Testis (tissue), 2 donors: Measurements from ENCODE around the gene GTF2F1.

ENCODE experiments used
- CTCF ChIP-seq, 3 experiments: fragments of 450-650 bp in 2 of 3; fragments of 200-600 bp in 1 of 3; sonication (generic) in 1 of 3; IDR thresholded peaks; one replicate each; pipeline ENCODE4 v1.5.1; 2016 to 2019; ENCODE audit warnings: antibody characterized with exemption in 3 of 3, mild to moderate bottlenecking in 2 of 3, moderate library complexity in 1 of 3
- POLR2A ChIP-seq: fragments of 450-650 bp; IDR thresholded peaks from one replicate; pipeline ENCODE4 v1.6.1; 2017; ENCODE audit warnings: antibody characterized with exemption, mild to moderate bottlenecking, moderate library complexity

GRCh38 chr19:6383188-6383587 is 9.8 kb downstream of the GTF2F1 start:
- TF ChIP-seq POLR2A: no peak
- no peak for TF ChIP-seq CTCF (IDR thresholded peaks at IDR 0.05)
